Activated CD4-positive, alpha-beta T cell treated with anti-CD3 and anti-CD28 coated beads for 36 hours (primary cell): ENCODE measurements around the gene MAD1L1. TPM values are rescaled to one million over a fixed set of nuclear protein-coding genes. Genes with fewer than 3 reads are reported as not detected.

ENCODE experiments used
- ATAC-seq: fragments of 200-7000 bp; cut with Tn5 transposase; one replicate; pipeline ENCODE4 v1.10.0; 2021; ENCODE audit warnings: mild to moderate bottlenecking, moderate library complexity
- CTCF ChIA-PET: fragments of 350-600 bp; sonication (Branson Sonifier 250); formaldehyde crosslinking; loops from one replicate; lab custom pipeline; 2021; ENCODE audit warnings: antibody characterized with exemption; lab: Charles Lee
- POLR2A ChIA-PET: fragments of 350-600 bp; sonication (Branson Sonifier 250); formaldehyde crosslinking; loops from one replicate; lab custom pipeline; 2021; ENCODE audit warnings: antibody characterized with exemption, inconsistent platforms; lab: Charles Lee
- DNase-seq: peaks from one replicate; pipeline ENCODE4 v3.0.0-alpha.2; 2020
- H3K27ac Mint-ChIP-seq: one replicate; pipeline ENCODE4 v1.8.0; 2021; ENCODE audit warnings: mixed read lengths
- H3K27me3 Mint-ChIP-seq: one replicate; pipeline ENCODE4 v1.8.0; 2021; ENCODE audit warnings: mixed read lengths
- H3K36me3 Mint-ChIP-seq: one replicate; pipeline ENCODE4 v1.8.0; 2021; ENCODE audit warnings: low read depth, mixed read lengths
- H3K4me1 Mint-ChIP-seq: one replicate; pipeline ENCODE4 v1.8.0; 2021; ENCODE audit warnings: mixed read lengths
- H3K4me3 Mint-ChIP-seq: one replicate; pipeline ENCODE4 v1.8.0; 2021; ENCODE audit warnings: mild to moderate bottlenecking, moderate library complexity, mixed read lengths
- H3K9me3 Mint-ChIP-seq: one replicate; pipeline ENCODE4 v1.8.0; 2021; ENCODE audit warnings: low read depth, mixed read lengths
- intact Hi-C, 2 experiments: fragments of 100-400 bp; cut with DNase I in 1 of 2; cut with micrococcal nuclease in 1 of 2; formaldehyde crosslinking; loops; one replicate each; pipeline versions ENCODE4 v1.14.2 to v1.15.1; 2022 to 2024; cut with DNase I, micrococcal nuclease
- total RNA-seq, 2 experiments: library from RNA; stranded (reverse); gene quantifications; one replicate each; pipeline ENCODE4 v1.2.3, GENCODE V29; 2021

MAD1L1 gene
- total RNA-seq, 2 experiments from 2014 or later: 50.2 to 61.7 TPM

GRCh38 chr7:2205036-2205780, 27.5 kb downstream of the MAD1L1 start:
- DNase-seq: no peak
- ATAC-seq: no peak
- ChIA-PET CTCF (no interaction called here), POLR2A (no interaction called here)
- intact Hi-C loops: loop anchor here in 1 of 2 experiments (5.0 kb wide), 1 partner anchor 103 kb away; no protein-coding TSS in a partner anchor
- no peak overlapping the region for H3K27ac Mint-ChIP-seq
- H3K9me3 Mint-ChIP-seq: no peaks in the 10 kb centered on the region
- H3K36me3 Mint-ChIP-seq: peaks cover 8% of the 10 kb centered on the region
- H3K4me3 Mint-ChIP-seq: no peak overlapping the region
- no peaks in the 10 kb centered on the region for H3K27me3 Mint-ChIP-seq
- peaks cover 4% of the 10 kb centered on the region for H3K4me1 Mint-ChIP-seq

GRCh38 chr7:2204446-2204845, 28.3 kb downstream of the MAD1L1 start:
- Mint-ChIP-seq H3K27me3 (no peaks in the 10 kb centered on the region), H3K36me3 (peaks cover 8% of the 10 kb centered on the region), H3K9me3 (no peaks in the 10 kb centered on the region), H3K4me1 (no peaks in the 10 kb centered on the region), H3K27ac (no peak overlapping the region), H3K4me3 (no peak overlapping the region)
- ChIA-PET CTCF (interaction anchor here (1.2 kb wide), 1 partner anchor 9 kb away, joined by 4 read pairs; no protein-coding TSS in a partner anchor), POLR2A (no interaction called here)
- DNase-seq: no peak
- intact Hi-C loops: no loop called here
- ATAC-seq: no peak

GRCh38 chr7:2203766-2204300, 28.9 kb downstream of the MAD1L1 start:
- intact Hi-C loops: no loop called here
- H3K9me3 Mint-ChIP-seq: no peaks in the 10 kb centered on the region

GRCh38 chr7:2202901-2203765, 29.6 kb downstream of the MAD1L1 start:
- peaks cover 8% of the 10 kb centered on the region for H3K36me3 Mint-ChIP-seq
- no peak overlapping the region for H3K27ac Mint-ChIP-seq
- POLR2A ChIA-PET: no interaction called here
- DNase-seq (no peak), ATAC-seq (no peak)
- H3K9me3 Mint-ChIP-seq: no peaks in the 10 kb centered on the region
- H3K4me1 Mint-ChIP-seq: no peaks in the 10 kb centered on the region
- intact Hi-C loops: no loop called here
- CTCF ChIA-PET: interaction anchor here (0.6 to 1.2 kb wide), 2 partner anchors 29 to 35 kb away, joined by 3 to 6 read pairs; partner anchors contain the start of gene MAD1L1
- no peaks in the 10 kb centered on the region for H3K27me3 Mint-ChIP-seq
- no peak overlapping the region for H3K4me3 Mint-ChIP-seq

More at GRCh38 chr7:2203766-2204300, 28.9 kb downstream of the MAD1L1 start:
- H3K4me3 Mint-ChIP-seq: no peak overlapping the region
- ATAC-seq: no peak
- H3K27ac Mint-ChIP-seq: no peak overlapping the region
- CTCF ChIA-PET: interaction anchor here (0.6 to 1.2 kb wide), 3 partner anchors 9 to 35 kb away, joined by 3 to 6 read pairs (median 4); partner anchors contain the start of gene MAD1L1
- H3K27me3 Mint-ChIP-seq: no peaks in the 10 kb centered on the region
- no peak for DNase-seq
- H3K36me3 Mint-ChIP-seq: peaks cover 8% of the 10 kb centered on the region
- POLR2A ChIA-PET: no interaction called here
- H3K4me1 Mint-ChIP-seq: no peaks in the 10 kb centered on the region

- ATAC-seq (no peak), DNase-seq (no peak)
- ChIA-PET POLR2A (no interaction called here), CTCF (interaction anchor here (0.9 kb wide), 1 partner anchor 12 kb away, joined by 3 read pairs; no protein-coding TSS in a partner anchor)
- H3K4me1 Mint-ChIP-seq: no peaks in the 10 kb centered on the region
- H3K36me3 Mint-ChIP-seq: peaks cover 11% of the 10 kb centered on the region
- H3K27ac Mint-ChIP-seq: no peak overlapping the region
- intact Hi-C loops: no loop called here
- no peaks in the 10 kb centered on the region for H3K9me3 Mint-ChIP-seq
- no peak overlapping the region for H3K4me3 Mint-ChIP-seq
- no peaks in the 10 kb centered on the region for H3K27me3 Mint-ChIP-seq
Observed at GRCh38 chr7:2202361-2202761, 30.4 kb downstream of the MAD1L1 start.

- no peak for ATAC-seq
- intact Hi-C loops: no loop called here
- H3K36me3 Mint-ChIP-seq: peaks cover 13% of the 10 kb centered on the region
- no peak overlapping the region for H3K4me3 Mint-ChIP-seq
- no peak overlapping the region for H3K27ac Mint-ChIP-seq
- no peaks in the 10 kb centered on the region for H3K9me3 Mint-ChIP-seq
- DNase-seq: no peak
- no peaks in the 10 kb centered on the region for H3K4me1 Mint-ChIP-seq
- CTCF ChIA-PET: interaction anchor here (0.9 kb wide), 1 partner anchor 11 kb away, joined by 3 read pairs; no protein-coding TSS in a partner anchor
- POLR2A ChIA-PET: no interaction called here
- no peaks in the 10 kb centered on the region for H3K27me3 Mint-ChIP-seq
Observed at GRCh38 chr7:2201686-2202360, 30.9 kb downstream of the MAD1L1 start.

GRCh38 chr7:2201128-2201527, 31.6 kb downstream of the MAD1L1 start:
- no peaks in the 10 kb centered on the region for H3K27me3 Mint-ChIP-seq
- H3K4me1 Mint-ChIP-seq: no peaks in the 10 kb centered on the region
- intact Hi-C loops: no loop called here
- H3K36me3 Mint-ChIP-seq: peaks cover 20% of the 10 kb centered on the region
- no peak overlapping the region for H3K4me3 Mint-ChIP-seq
- ChIA-PET CTCF (no interaction called here), POLR2A (no interaction called here)
- H3K27ac Mint-ChIP-seq: no peak overlapping the region
- H3K9me3 Mint-ChIP-seq: no peaks in the 10 kb centered on the region
- ATAC-seq (no peak), DNase-seq (no peak)

- ChIA-PET CTCF (no interaction called here), POLR2A (no interaction called here)
- Mint-ChIP-seq H3K4me3 (no peak overlapping the region), H3K27ac (no peak overlapping the region), H3K27me3 (no peaks in the 10 kb centered on the region), H3K4me1 (no peaks in the 10 kb centered on the region), H3K9me3 (no peaks in the 10 kb centered on the region), H3K36me3 (peaks cover 25% of the 10 kb centered on the region)
- intact Hi-C loops: no loop called here
- DNase-seq (no peak), ATAC-seq (no peak)
Observed at GRCh38 chr7:2200584-2200980, 32.2 kb downstream of the MAD1L1 start.

GRCh38 chr7:2199956-2200583, 32.7 kb downstream of the MAD1L1 start:
- Mint-ChIP-seq H3K27me3 (no peaks in the 10 kb centered on the region), H3K4me1 (no peaks in the 10 kb centered on the region), H3K36me3 (peaks cover 30% of the 10 kb centered on the region), H3K4me3 (no peak overlapping the region), H3K27ac (no peak overlapping the region), H3K9me3 (no peaks in the 10 kb centered on the region)
- DNase-seq (no peak), ATAC-seq (no peak)
- ChIA-PET CTCF (no interaction called here), POLR2A (no interaction called here)
- intact Hi-C loops: no loop called here

- POLR2A ChIA-PET: no interaction called here
- no peak for ATAC-seq
- CTCF ChIA-PET: no interaction called here
- H3K9me3 Mint-ChIP-seq: no peaks in the 10 kb centered on the region
- no peaks in the 10 kb centered on the region for H3K4me1 Mint-ChIP-seq
- DNase-seq: no peak
- H3K36me3 Mint-ChIP-seq: peaks cover 31% of the 10 kb centered on the region
- no peak overlapping the region for H3K4me3 Mint-ChIP-seq
- H3K27ac Mint-ChIP-seq: no peak overlapping the region
- H3K27me3 Mint-ChIP-seq: no peaks in the 10 kb centered on the region
- intact Hi-C loops: no loop called here
Observed at GRCh38 chr7:2199528-2199927, 33.2 kb downstream of the MAD1L1 start.
